Measurements from ENCODE around the gene RAVER1. TPM values are rescaled to one million over a fixed set of nuclear protein-coding genes. Genes with fewer than 3 reads are reported as not detected.
A peak's percentile ranks its signal among the peaks of the same experiment; 100 is the strongest.

RAVER1 gene
- total RNA-seq, 1 experiment from 2014 or later = 62.4 TPM

GRCh38 chr19:10317857-10318462 lies 15.4 kb downstream of the RAVER1 start:
- POLR2A ChIA-PET (ENCODE audit: unreplicated experiment) = interaction anchor here (0.6 kb wide), 1 partner anchor 10 kb away, joined by 8 read pairs; no protein-coding TSS in a partner anchor
- intact Hi-C loops (cut with micrococcal nuclease) = no loop called here
- DNase-seq = no peak
- CTCF ChIA-PET = no interaction called here
- no peak for ATAC-seq
- no TSS peak for BruUV-seq (replicated peaks)
- H3K4me1 ChIP-seq (ENCODE audit: insufficient read depth, low read length) = peaks cover 10% of the 10 kb centered on the region; the same call in 1 of the 2 replicates
- H3K27ac ChIP-seq (ENCODE audit: low read length) = no peak overlapping the region
- H3K9me2 ChIP-seq (replicated peaks; ENCODE audit: low read length) = no peaks in the 10 kb centered on the region
- peaks cover 30% of the 10 kb centered on the region for H3K36me3 ChIP-seq (ENCODE audit: low read depth, low read length)
- TF ChIP-seq EZH2phosphoT487 (IDR thresholded peaks at IDR 0.05; ENCODE audit: borderline replicate concordance, low read length) = no peak
- no peaks in the 10 kb centered on the region for H3K27me3 ChIP-seq (ENCODE audit: low read length)
- H3K9ac ChIP-seq (ENCODE audit: low read length) = no peak overlapping the region
- H3F3A ChIP-seq (ENCODE audit: low read length, unreplicated experiment) = no peaks in the 10 kb centered on the region
- no peak overlapping the region for H3K4me2 ChIP-seq (ENCODE audit: low read length)
- no peaks in the 10 kb centered on the region for H4K20me1 ChIP-seq (ENCODE audit: low read length)
- H3K9me3 ChIP-seq (ENCODE audit: low read length) = no peaks in the 10 kb centered on the region
- H3K79me2 ChIP-seq (ENCODE audit: low read length) = peaks cover 15% of the 10 kb centered on the region
- H3K4me3 ChIP-seq (ENCODE audit: low read length) = no peak overlapping the region
- H2AFZ ChIP-seq (ENCODE audit: low read length) = no peak overlapping the region

GRCh38 chr19:10317045-10317856 lies 16.1 kb downstream of the RAVER1 start:
- CTCF ChIA-PET = no interaction called here
- Histone ChIP-seq H3K27me3 (ENCODE audit: low read length) (no peaks in the 10 kb centered on the region), H4K20me1 (ENCODE audit: low read length) (no peaks in the 10 kb centered on the region), H3K9me2 (replicated peaks; ENCODE audit: low read length) (no peaks in the 10 kb centered on the region), H3K4me3 (ENCODE audit: low read length) (no peak overlapping the region), H3K27ac (ENCODE audit: low read length) (no peak overlapping the region), H3K9ac (ENCODE audit: low read length) (no peak overlapping the region), H3K4me2 (ENCODE audit: low read length) (no peak overlapping the region), H3K4me1 (ENCODE audit: insufficient read depth, low read length) (peaks cover 10% of the 10 kb centered on the region; the same call in 1 of the 2 replicates), H3F3A (ENCODE audit: low read length, unreplicated experiment) (no peaks in the 10 kb centered on the region), H2AFZ (ENCODE audit: low read length) (no peak overlapping the region), H3K36me3 (ENCODE audit: low read depth, low read length) (peaks cover 25% of the 10 kb centered on the region), H3K9me3 (ENCODE audit: low read length) (no peaks in the 10 kb centered on the region), H3K79me2 (ENCODE audit: low read length) (peaks cover 15% of the 10 kb centered on the region)
- POLR2A ChIA-PET (ENCODE audit: unreplicated experiment) = interaction anchor here (0.6 kb wide), 3 partner anchors 11 to 17 kb away, joined by 4 to 26 read pairs (median 8); no protein-coding TSS in a partner anchor
- no peak for ATAC-seq
- intact Hi-C loops (cut with micrococcal nuclease) = no loop called here
- DNase-seq = no peak
- no peak for TF ChIP-seq EZH2phosphoT487 (IDR thresholded peaks at IDR 0.05; ENCODE audit: borderline replicate concordance, low read length)
- TF ChIP-seq EZH2 (IDR thresholded peaks at IDR 0.05; ENCODE audit: low read length, unreplicated experiment) = no peak
- TF ChIP-seq, protein P1, sequence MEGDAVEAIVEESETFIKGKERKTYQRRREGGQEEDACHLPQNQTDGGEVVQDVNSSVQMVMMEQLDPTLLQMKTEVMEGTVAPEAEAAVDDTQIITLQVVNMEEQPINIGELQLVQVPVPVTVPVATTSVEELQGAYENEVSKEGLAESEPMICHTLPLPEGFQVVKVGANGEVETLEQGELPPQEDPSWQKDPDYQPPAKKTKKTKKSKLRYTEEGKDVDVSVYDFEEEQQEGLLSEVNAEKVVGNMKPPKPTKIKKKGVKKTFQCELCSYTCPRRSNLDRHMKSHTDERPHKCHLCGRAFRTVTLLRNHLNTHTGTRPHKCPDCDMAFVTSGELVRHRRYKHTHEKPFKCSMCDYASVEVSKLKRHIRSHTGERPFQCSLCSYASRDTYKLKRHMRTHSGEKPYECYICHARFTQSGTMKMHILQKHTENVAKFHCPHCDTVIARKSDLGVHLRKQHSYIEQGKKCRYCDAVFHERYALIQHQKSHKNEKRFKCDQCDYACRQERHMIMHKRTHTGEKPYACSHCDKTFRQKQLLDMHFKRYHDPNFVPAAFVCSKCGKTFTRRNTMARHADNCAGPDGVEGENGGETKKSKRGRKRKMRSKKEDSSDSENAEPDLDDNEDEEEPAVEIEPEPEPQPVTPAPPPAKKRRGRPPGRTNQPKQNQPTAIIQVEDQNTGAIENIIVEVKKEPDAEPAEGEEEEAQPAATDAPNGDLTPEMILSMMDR (conservative IDR thresholded peaks at IDR 0.05; ENCODE audit: low read depth, low read length) = no peak
- BruUV-seq (replicated peaks) = no TSS peak

GRCh38 chr19:10316229-10317044 lies 16.9 kb downstream of the RAVER1 start:
- POLR2A ChIA-PET (ENCODE audit: unreplicated experiment) = interaction anchor here (0.6 kb wide), 2 partner anchors 17 to 18 kb away, joined by 4 to 26 read pairs; no protein-coding TSS in a partner anchor

More at GRCh38 chr19:10316229-10317044, 16.9 kb downstream of the RAVER1 start:
- Histone ChIP-seq H4K20me1 (ENCODE audit: low read length) (no peaks in the 10 kb centered on the region), H3K9ac (ENCODE audit: low read length) (peak overlapping the region; percentile 87; the same call in 1 of the 2 replicates), H3K9me3 (ENCODE audit: low read length) (no peaks in the 10 kb centered on the region), H2AFZ (ENCODE audit: low read length) (peak overlapping the region; percentile 87; the same call in 1 of the 2 replicates), H3F3A (ENCODE audit: low read length, unreplicated experiment) (no peaks in the 10 kb centered on the region), H3K9me2 (replicated peaks; ENCODE audit: low read length) (no peaks in the 10 kb centered on the region), H3K27ac (ENCODE audit: low read length) (no peak overlapping the region), H3K79me2 (ENCODE audit: low read length) (peaks cover 15% of the 10 kb centered on the region), H3K36me3 (ENCODE audit: low read depth, low read length) (peaks cover 20% of the 10 kb centered on the region), H3K4me2 (ENCODE audit: low read length) (peak overlapping the region; percentile 93), H3K4me3 (ENCODE audit: low read length) (peak overlapping the region; percentile 82), H3K27me3 (ENCODE audit: low read length) (no peaks in the 10 kb centered on the region), H3K4me1 (ENCODE audit: insufficient read depth, low read length) (peaks cover 10% of the 10 kb centered on the region; the same call in 1 of the 2 replicates)
- intact Hi-C loops (cut with micrococcal nuclease) = no loop called here
- TSS peak; percentile 25 for BruUV-seq (replicated peaks)
- ATAC-seq (no peak), DNase-seq (no peak)
- TF ChIP-seq, protein P1 (conservative IDR thresholded peaks at IDR 0.05; ENCODE audit: low read depth, low read length) = no peak
- TF ChIP-seq EZH2 (IDR thresholded peaks at IDR 0.05; ENCODE audit: low read length, unreplicated experiment) (no peak), EZH2phosphoT487 (IDR thresholded peaks at IDR 0.05; ENCODE audit: borderline replicate concordance, low read length) (no peak)
- CTCF ChIA-PET = no interaction called here
